ENCODE measurements around the gene THAP4.

THAP4 gene

GRCh38 chr2:241620419-241620769 is 16.6 kb downstream of the THAP4 start:
- Histone ChIP-seq H3K36me3 (ENCODE audit: insufficient read depth, insufficient read length, low read length) (peaks cover 62% of the 10 kb centered on the region), H3K4me1 (ENCODE audit: insufficient read depth, insufficient read length) (peaks cover 5% of the 10 kb centered on the region), H3K27me3 (ENCODE audit: insufficient read depth, insufficient read length) (no peaks in the 10 kb centered on the region), H3K9ac (ENCODE audit: insufficient read length, low read depth) (no peak overlapping the region), H3K4me3 (ENCODE audit: insufficient read length, low read depth) (no peak overlapping the region), H3K9me3 (ENCODE audit: insufficient read depth, low read length) (no peaks in the 10 kb centered on the region)
- no peak for DNase-seq (ENCODE audit: low read depth, low spot score)
- TF ChIP-seq ZNF274 (IDR thresholded peaks at IDR 0.05; ENCODE audit: low read depth, low read length) (no peak), YY1 (IDR thresholded peaks at IDR 0.05; ENCODE audit: insufficient read depth, insufficient read length) (no peak), SUZ12 (IDR thresholded peaks at IDR 0.05; ENCODE audit: extremely low read depth, insufficient read depth, insufficient read length) (no peak)

- no peak overlapping the region for H3K4me3 ChIP-seq (ENCODE audit: insufficient read length, low read depth)
- no peaks in the 10 kb centered on the region for H3K9me3 ChIP-seq (ENCODE audit: insufficient read depth, low read length)
- H3K9ac ChIP-seq (ENCODE audit: insufficient read length, low read depth) = no peak overlapping the region
- H3K36me3 ChIP-seq (ENCODE audit: insufficient read depth, insufficient read length, low read length) = peaks cover 57% of the 10 kb centered on the region
- H3K27me3 ChIP-seq (ENCODE audit: insufficient read depth, insufficient read length) = no peaks in the 10 kb centered on the region
- peaks cover 2% of the 10 kb centered on the region for H3K4me1 ChIP-seq (ENCODE audit: insufficient read depth, insufficient read length)
- TF ChIP-seq YY1 (IDR thresholded peaks at IDR 0.05; ENCODE audit: insufficient read depth, insufficient read length) (no peak), SUZ12 (IDR thresholded peaks at IDR 0.05; ENCODE audit: extremely low read depth, insufficient read depth, insufficient read length) (no peak), ZNF274 (IDR thresholded peaks at IDR 0.05; ENCODE audit: low read depth, low read length) (no peak)
- DNase-seq (ENCODE audit: low read depth, low spot score) = no peak
Measured at GRCh38 chr2:241619597-241620418, 17.1 kb downstream of the THAP4 start.

GRCh38 chr2:241618829-241619228 is 18.1 kb downstream of the THAP4 start:
- H3K27me3 ChIP-seq (ENCODE audit: insufficient read depth, insufficient read length) = no peaks in the 10 kb centered on the region
- H3K4me3 ChIP-seq (ENCODE audit: insufficient read length, low read depth) = no peak overlapping the region
- no peak for DNase-seq (ENCODE audit: low read depth, low spot score)
- no peaks in the 10 kb centered on the region for H3K9me3 ChIP-seq (ENCODE audit: insufficient read depth, low read length)
- H3K9ac ChIP-seq (ENCODE audit: insufficient read length, low read depth) = no peak overlapping the region
- H3K4me1 ChIP-seq (ENCODE audit: insufficient read depth, insufficient read length) = peaks cover 1% of the 10 kb centered on the region
- H3K36me3 ChIP-seq (ENCODE audit: insufficient read depth, insufficient read length, low read length) = peaks cover 53% of the 10 kb centered on the region
- TF ChIP-seq YY1 (IDR thresholded peaks at IDR 0.05; ENCODE audit: insufficient read depth, insufficient read length) = no peak
- TF ChIP-seq ZNF274 (IDR thresholded peaks at IDR 0.05; ENCODE audit: low read depth, low read length) = no peak
- TF ChIP-seq SUZ12 (IDR thresholded peaks at IDR 0.05; ENCODE audit: extremely low read depth, insufficient read depth, insufficient read length) = no peak

GRCh38 chr2:241618296-241618805 is 18.6 kb downstream of the THAP4 start:
- Histone ChIP-seq H3K27me3 (ENCODE audit: insufficient read depth, insufficient read length) (no peaks in the 10 kb centered on the region), H3K36me3 (ENCODE audit: insufficient read depth, insufficient read length, low read length) (peaks cover 51% of the 10 kb centered on the region), H3K9me3 (ENCODE audit: insufficient read depth, low read length) (no peaks in the 10 kb centered on the region), H3K4me1 (ENCODE audit: insufficient read depth, insufficient read length) (no peaks in the 10 kb centered on the region), H3K9ac (ENCODE audit: insufficient read length, low read depth) (no peak overlapping the region), H3K4me3 (ENCODE audit: insufficient read length, low read depth) (no peak overlapping the region)
- no peak for TF ChIP-seq ZNF274 (IDR thresholded peaks at IDR 0.05; ENCODE audit: low read depth, low read length)
- TF ChIP-seq YY1 (IDR thresholded peaks at IDR 0.05; ENCODE audit: insufficient read depth, insufficient read length) = no peak
- no peak for TF ChIP-seq SUZ12 (IDR thresholded peaks at IDR 0.05; ENCODE audit: extremely low read depth, insufficient read depth, insufficient read length)
- no peak for DNase-seq (ENCODE audit: low read depth, low spot score)

- TF ChIP-seq YY1 (IDR thresholded peaks at IDR 0.05; ENCODE audit: insufficient read depth, insufficient read length) (no peak), SUZ12 (IDR thresholded peaks at IDR 0.05; ENCODE audit: extremely low read depth, insufficient read depth, insufficient read length) (no peak), ZNF274 (IDR thresholded peaks at IDR 0.05; ENCODE audit: low read depth, low read length) (no peak)
- Histone ChIP-seq H3K4me1 (ENCODE audit: insufficient read depth, insufficient read length) (no peaks in the 10 kb centered on the region), H3K27me3 (ENCODE audit: insufficient read depth, insufficient read length) (no peaks in the 10 kb centered on the region), H3K9ac (ENCODE audit: insufficient read length, low read depth) (no peak overlapping the region), H3K36me3 (ENCODE audit: insufficient read depth, insufficient read length, low read length) (peaks cover 52% of the 10 kb centered on the region), H3K9me3 (ENCODE audit: insufficient read depth, low read length) (no peaks in the 10 kb centered on the region), H3K4me3 (ENCODE audit: insufficient read length, low read depth) (no peak overlapping the region)
- DNase-seq (ENCODE audit: low read depth, low spot score) = no peak
Measured at GRCh38 chr2:241617431-241618154, 19.4 kb downstream of the THAP4 start.

GRCh38 chr2:241616168-241617125 is 20.5 kb downstream of the THAP4 start:
- Histone ChIP-seq H3K4me1 (ENCODE audit: insufficient read depth, insufficient read length) (no peaks in the 10 kb centered on the region), H3K27me3 (ENCODE audit: insufficient read depth, insufficient read length) (no peaks in the 10 kb centered on the region), H3K9ac (ENCODE audit: insufficient read length, low read depth) (no peak overlapping the region), H3K9me3 (ENCODE audit: insufficient read depth, low read length) (no peaks in the 10 kb centered on the region), H3K4me3 (ENCODE audit: insufficient read length, low read depth) (no peak overlapping the region), H3K36me3 (ENCODE audit: insufficient read depth, insufficient read length, low read length) (peaks cover 54% of the 10 kb centered on the region)
- TF ChIP-seq YY1 (IDR thresholded peaks at IDR 0.05; ENCODE audit: insufficient read depth, insufficient read length) (no peak), ZNF274 (IDR thresholded peaks at IDR 0.05; ENCODE audit: low read depth, low read length) (no peak), SUZ12 (IDR thresholded peaks at IDR 0.05; ENCODE audit: extremely low read depth, insufficient read depth, insufficient read length) (no peak)
- no peak for DNase-seq (ENCODE audit: low read depth, low spot score)

Data from NT2/D1 (cell line).